PC-9 (cell line): ENCODE results near the gene EIF4E1B. TPM values are rescaled to one million over a fixed set of nuclear protein-coding genes. Genes with fewer than 3 reads are reported as not detected.

Experiments
- BruUV-seq: library from RNA; stranded (reverse); fragments of 400-500 nt; replicated peaks from 2 replicates; lab custom pipeline; 2021; lab: Mats Ljungman, UMichigan
- CTCF ChIA-PET: fragments of 300-600 bp; sonication (Branson Sonifier 250); formaldehyde crosslinking; loops from one replicate; lab custom pipeline; 2022; ENCODE audit warnings: antibody characterized with exemption; lab: Charles Lee
- POLR2A ChIA-PET: fragments of 300-600 bp; sonication (Branson Sonifier 250); formaldehyde crosslinking; loops from one replicate; lab custom pipeline; 2022; ENCODE audit warnings: antibody characterized with exemption; ENCODE audit not compliant: unreplicated experiment; lab: Charles Lee
- DNase-seq, 2 experiments: peaks; one replicate each; pipeline versions ENCODE4 v3.0.0 to v3.0.0-alpha.2; 2015 to 2022; ENCODE audit warnings: mixed read lengths in 1 of 2
- H2AFZ ChIP-seq: fragments of 200-600 bp; sonication (generic); 2 replicates; pipeline ENCODE4 v1.8.1; 2017; ENCODE audit warnings: antibody characterized with exemption
- H3F3A ChIP-seq: fragments of 200-600 bp; sonication (generic); 2 replicates; pipeline ENCODE4 v1.8.1; 2017; ENCODE audit warnings: antibody characterized with exemption, mild to moderate bottlenecking, low read depth; ENCODE audit not compliant: insufficient read depth
- H3K27ac ChIP-seq: fragments of 200-600 bp; sonication (generic); 2 replicates; pipeline ENCODE4 v1.6.1; 2016; ENCODE audit warnings: mixed run types
- H3K27me3 ChIP-seq: fragments of 200-600 bp; sonication (generic); 2 replicates; pipeline ENCODE4 v1.6.1; 2016; ENCODE audit warnings: low read depth, mixed run types; ENCODE audit not compliant: insufficient read depth
- H3K36me3 ChIP-seq: fragments of 200-600 bp; sonication (generic); 2 replicates; pipeline ENCODE4 v1.6.1; 2016; ENCODE audit warnings: low read depth, mixed run types
- H3K4me1 ChIP-seq: fragments of 200-600 bp; sonication (generic); replicated peaks from 2 replicates; pipeline ENCODE4 v1.6.1; 2016; ENCODE audit warnings: mixed run types; ENCODE audit not compliant: insufficient read depth
- H3K4me2 ChIP-seq: fragments of 200-600 bp; sonication (generic); 2 replicates; pipeline ENCODE4 v1.6.1; 2017; ENCODE audit warnings: mixed run types
- H3K4me3 ChIP-seq: fragments of 200-600 bp; sonication (generic); 2 replicates; pipeline ENCODE4 v1.6.1; 2016; ENCODE audit warnings: mixed run types
- H3K79me2 ChIP-seq: fragments of 200-600 bp; sonication (generic); 2 replicates; pipeline ENCODE4 v1.6.1; 2017; ENCODE audit warnings: low read depth, mixed run types
- H3K9me2 ChIP-seq: fragments of 200-600 bp; sonication (generic); 2 replicates; pipeline ENCODE4 v1.8.1; 2017; ENCODE audit warnings: mild to moderate bottlenecking; ENCODE audit not compliant: insufficient read depth
- H3K9me3 ChIP-seq: fragments of 200-600 bp; sonication (generic); 2 replicates; pipeline ENCODE4 v1.8.1; 2016; ENCODE audit warnings: low read depth; ENCODE audit not compliant: insufficient read depth
- H4K20me1 ChIP-seq: fragments of 200-600 bp; sonication (generic); 2 replicates; pipeline ENCODE4 v1.8.1; 2017; ENCODE audit not compliant: insufficient read depth
- CTCF ChIP-seq: fragments of 200-600 bp; sonication (generic); conservative IDR thresholded peaks from 2 replicates; pipeline ENCODE4 v1.6.1; 2017; ENCODE audit warnings: mixed run types, antibody characterized with exemption, mild to moderate bottlenecking, moderate library complexity
- EZH2 ChIP-seq: fragments of 200-600 bp; sonication (generic); IDR thresholded peaks from 2 replicates; pipeline ENCODE4 v1.8.0; 2017; ENCODE audit warnings: antibody characterized with exemption, low read depth
- intact Hi-C: fragments of 100-400 bp; cut with micrococcal nuclease; formaldehyde crosslinking; loops from one replicate; pipeline ENCODE4 v1.10.0; 2022; ENCODE audit not compliant: unreplicated experiment
- total RNA-seq: library from RNA; stranded (reverse); gene quantifications from 2 replicates; pipeline ENCODE4 v1.2.3, GENCODE V29; 2021

The EIF4E1B gene
- total RNA-seq, 1 experiment from 2014 or later: not detected

GRCh38 chr5:176665517-176665916 lies 35.0 kb downstream of the EIF4E1B start:
- H3K4me1 ChIP-seq: no peaks in the 10 kb centered on the region
- H3K27ac ChIP-seq: no peak overlapping the region
- no peak for DNase-seq
- no peaks in the 10 kb centered on the region for H3K9me2 ChIP-seq
- H3K79me2 ChIP-seq: no peaks in the 10 kb centered on the region
- intact Hi-C loops: no loop called here
- TF ChIP-seq CTCF (no peak), EZH2 (no peak)
- H3F3A ChIP-seq: no peaks in the 10 kb centered on the region
- H2AFZ ChIP-seq: no peak overlapping the region
- H3K36me3 ChIP-seq: no peaks in the 10 kb centered on the region
- no peaks in the 10 kb centered on the region for H3K9me3 ChIP-seq
- no peaks in the 10 kb centered on the region for H4K20me1 ChIP-seq
- ChIA-PET POLR2A (no interaction called here), CTCF (no interaction called here)
- no peak overlapping the region for H3K4me3 ChIP-seq
- no peaks in the 10 kb centered on the region; the same call in 1 of the 2 replicates for H3K27me3 ChIP-seq
- no TSS peak for BruUV-seq
- H3K4me2 ChIP-seq: no peak overlapping the region

- Histone ChIP-seq H3K9me2 (no peaks in the 10 kb centered on the region), H4K20me1 (no peaks in the 10 kb centered on the region), H3K9me3 (no peaks in the 10 kb centered on the region), H3K79me2 (no peaks in the 10 kb centered on the region), H3K36me3 (no peaks in the 10 kb centered on the region), H3K4me2 (no peak overlapping the region), H3K27me3 (no peaks in the 10 kb centered on the region; the same call in 1 of the 2 replicates), H3F3A (no peaks in the 10 kb centered on the region), H3K27ac (no peak overlapping the region), H3K4me1 (no peaks in the 10 kb centered on the region), H2AFZ (no peak overlapping the region), H3K4me3 (no peak overlapping the region)
- CTCF ChIA-PET: no interaction called here
- POLR2A ChIA-PET: no interaction called here
- intact Hi-C loops: no loop called here
- no peak for DNase-seq
- BruUV-seq: no TSS peak
- TF ChIP-seq CTCF (no peak), EZH2 (no peak)
Observed at GRCh38 chr5:176667637-176668036, 37.2 kb downstream of the EIF4E1B start.

GRCh38 chr5:176670449-176670848 lies 40.0 kb downstream of the EIF4E1B start:
- POLR2A ChIA-PET: no interaction called here
- intact Hi-C loops: no loop called here
- Histone ChIP-seq H3K4me2 (no peak overlapping the region), H3K9me2 (no peaks in the 10 kb centered on the region), H3K27ac (no peak overlapping the region), H3K4me3 (no peak overlapping the region), H3K36me3 (no peaks in the 10 kb centered on the region), H2AFZ (no peak overlapping the region), H3K79me2 (no peaks in the 10 kb centered on the region), H3K27me3 (no peaks in the 10 kb centered on the region; the same call in 1 of the 2 replicates), H3F3A (no peaks in the 10 kb centered on the region), H3K9me3 (no peaks in the 10 kb centered on the region), H3K4me1 (0 out of 2 replicates have a peak, but pooled peaks cover under 1% of the 10 kb centered on the region), H4K20me1 (no peaks in the 10 kb centered on the region)
- CTCF ChIA-PET: no interaction called here
- TF ChIP-seq CTCF: no peak
- no peak for TF ChIP-seq EZH2
- no TSS peak for BruUV-seq
- DNase-seq: no peak
